Trophoblast cell (in vitro differentiated cells and primary cell): ENCODE results near the gene F13B.

Experiments
- DNase-seq, 2 donors: peaks; one replicate each; pipeline ENCODE4 v3.0.0-alpha.2; 2016
- H2AFZ ChIP-seq: 2 replicates; pipeline ENCODE4 v1.6.1; 2013; ENCODE audit warnings: low read length, moderate library complexity, mild to moderate bottlenecking; ENCODE audit not compliant: insufficient read depth, poor library complexity
- H2AK5ac ChIP-seq: 2 replicates; pipeline ENCODE4 v1.6.1; 2013; ENCODE audit warnings: mild to moderate bottlenecking, low read length
- H2BK120ac ChIP-seq: 2 replicates; pipeline ENCODE4 v1.6.1; 2013; ENCODE audit warnings: low read length, mild to moderate bottlenecking, moderate library complexity; ENCODE audit not compliant: insufficient read depth, poor library complexity
- H2BK12ac ChIP-seq: 2 replicates; pipeline ENCODE4 v1.6.1; 2013; ENCODE audit warnings: mild to moderate bottlenecking, low read length, moderate library complexity
- H2BK5ac ChIP-seq: 2 replicates; pipeline ENCODE4 v1.6.1; 2013; ENCODE audit warnings: low read length, low read depth, moderate library complexity, mild to moderate bottlenecking; ENCODE audit not compliant: poor library complexity
- H3K14ac ChIP-seq: 2 replicates; pipeline ENCODE4 v1.6.1; 2013; ENCODE audit warnings: mild to moderate bottlenecking, low read length
- H3K18ac ChIP-seq: 2 replicates; pipeline ENCODE4 v1.6.1; 2013; ENCODE audit warnings: mild to moderate bottlenecking, low read length
- H3K23ac ChIP-seq: 2 replicates; pipeline ENCODE4 v1.6.1; 2013; ENCODE audit warnings: low read length
- H3K27ac ChIP-seq: 2 replicates; pipeline ENCODE4 v1.5.1; 2013; ENCODE audit warnings: low read depth, mild to moderate bottlenecking, inconsistent platforms, low read length, moderate library complexity
- H3K27me3 ChIP-seq: 2 replicates; pipeline ENCODE4 v1.6.1; 2013; ENCODE audit warnings: inconsistent platforms, mild to moderate bottlenecking, low read length, moderate library complexity; ENCODE audit not compliant: insufficient read depth
- H3K36me3 ChIP-seq, 2 experiments: 1 replicate in 1 of 2; 2 replicates in 1 of 2; pipeline ENCODE4 v1.6.1; 2013; ENCODE audit warnings: low read length in 2 of 2, mild to moderate bottlenecking in 2 of 2, moderate library complexity in 1 of 2; ENCODE audit not compliant: insufficient read depth in 2 of 2, control insufficient read depth in 1 of 2
- H3K4ac ChIP-seq: 2 replicates; pipeline ENCODE4 v1.6.1; 2013; ENCODE audit warnings: low read depth, mild to moderate bottlenecking, low read length, moderate library complexity
- H3K4me1 ChIP-seq, 2 experiments: 1 replicate in 1 of 2; 2 replicates in 1 of 2; pipeline ENCODE4 v1.6.1; 2013; ENCODE audit warnings: low read length in 2 of 2, mild to moderate bottlenecking in 2 of 2, moderate library complexity in 1 of 2; ENCODE audit not compliant: insufficient read depth in 2 of 2, control insufficient read depth in 1 of 2
- H3K4me2 ChIP-seq: 2 replicates; pipeline ENCODE4 v1.6.1; 2013; ENCODE audit warnings: inconsistent platforms, mild to moderate bottlenecking, low read length, moderate library complexity
- H3K4me3 ChIP-seq: 2 replicates; pipeline ENCODE4 v1.5.1; 2013; ENCODE audit warnings: mild to moderate bottlenecking, low read depth, low read length, inconsistent platforms
- H3K79me1 ChIP-seq: one replicate; pipeline ENCODE4 v1.6.1; 2013; ENCODE audit warnings: low read length
- H3K79me2 ChIP-seq: 2 replicates; pipeline ENCODE4 v1.6.1; 2013; ENCODE audit warnings: low read length, mild to moderate bottlenecking; ENCODE audit not compliant: control insufficient read depth, insufficient read depth, poor library complexity
- H3K9ac ChIP-seq: 2 replicates; pipeline ENCODE4 v1.6.1; 2013; ENCODE audit warnings: mild to moderate bottlenecking, low read length
- H3K9me3 ChIP-seq: 2 replicates; pipeline ENCODE4 v1.6.1; 2013; ENCODE audit warnings: low read depth, mild to moderate bottlenecking, control low read depth, inconsistent platforms, low read length; ENCODE audit not compliant: insufficient read depth
- H4K12ac ChIP-seq: 2 replicates; pipeline ENCODE4 v1.6.1; 2013; ENCODE audit warnings: low read depth, mild to moderate bottlenecking, low read length, moderate library complexity
- H4K8ac ChIP-seq: 2 replicates; pipeline ENCODE4 v1.6.1; 2013; ENCODE audit warnings: low read depth, mild to moderate bottlenecking, low read length, moderate library complexity
- H4K91ac ChIP-seq: one replicate; pipeline ENCODE4 v1.6.1; 2013; ENCODE audit warnings: low read depth, mild to moderate bottlenecking, low read length, moderate library complexity
- WGBS: extraction: QIAGEN DNeasy Blood & Tissue Kit; methylation state at CpG from one replicate; pipeline ENCODE4 v1.1.7; 2013; ENCODE audit warnings: missing lambda C conversion rate; ENCODE audit not compliant: insufficient read length, insufficient coverage; ENCODE audit errors: extremely low coverage; 5-methylcytosine and 5-hydroxymethylcytosine counted together

The F13B gene

DNA sequence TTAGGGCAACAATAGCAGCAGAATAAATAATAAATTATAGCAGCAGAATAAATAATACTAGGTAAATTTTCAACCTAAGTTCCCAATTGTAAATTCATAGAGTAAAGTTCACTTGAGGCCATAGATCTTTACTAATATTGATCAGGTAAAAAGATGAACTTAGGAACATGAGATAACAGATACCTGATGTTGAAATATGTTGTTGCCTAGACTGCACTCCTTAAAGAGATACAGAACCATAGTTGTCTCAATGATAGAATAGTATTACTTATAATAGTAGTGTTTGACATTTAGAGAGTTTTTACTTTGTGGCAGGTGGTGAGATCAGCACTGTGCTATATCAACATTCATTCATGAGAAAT lies 378 bp upstream of the F13B start:
- no peaks in the 10 kb centered on the region for H3K27me3 ChIP-seq
- H3K4ac ChIP-seq, result no peak overlapping the region
- H2BK120ac ChIP-seq, result no peak overlapping the region
- H3K4me1 ChIP-seq, result no peaks in the 10 kb centered on the region
- H4K12ac ChIP-seq, result no peak overlapping the region
- DNase-seq, result no peak
- no peak overlapping the region for H4K8ac ChIP-seq
- H3K9ac ChIP-seq, result no peak overlapping the region
- no peak overlapping the region for H3K4me2 ChIP-seq
- H3K79me1 ChIP-seq, result no peaks in the 10 kb centered on the region
- H3K9me3 ChIP-seq, result no peaks in the 10 kb centered on the region
- no peak overlapping the region for H2BK12ac ChIP-seq
- no peak overlapping the region for H2AK5ac ChIP-seq
- H3K4me3 ChIP-seq, result no peak overlapping the region
- no peaks in the 10 kb centered on the region for H3K79me2 ChIP-seq
- no peak overlapping the region for H3K14ac ChIP-seq
- H3K36me3 ChIP-seq, result no peaks in the 10 kb centered on the region
- no peak overlapping the region for H4K91ac ChIP-seq
- H3K27ac ChIP-seq, result no peak overlapping the region
- H3K23ac ChIP-seq, result no peak overlapping the region
- H2AFZ ChIP-seq, result no peak overlapping the region
- no peak overlapping the region for H3K18ac ChIP-seq
- no peak overlapping the region for H2BK5ac ChIP-seq

DNA sequence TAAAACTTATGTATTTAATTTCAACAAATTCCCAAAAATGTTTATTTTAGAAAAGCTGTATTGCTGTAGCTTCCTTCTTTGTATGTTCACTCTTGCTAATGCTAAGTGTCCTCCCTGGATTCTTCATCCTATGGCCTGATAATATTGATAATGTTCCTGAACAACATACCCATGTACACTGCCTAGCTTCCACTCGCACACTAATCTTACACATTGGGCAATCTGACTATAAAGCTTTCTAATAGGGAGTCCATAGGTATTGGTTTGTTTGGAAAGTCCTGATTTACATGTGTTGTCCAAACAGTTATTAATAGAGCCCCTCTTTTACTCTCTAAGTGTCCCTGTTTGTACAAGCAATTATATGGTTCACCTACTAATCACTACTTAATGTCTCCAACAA lies 783 bp downstream of the F13B start:
- Histone ChIP-seq H3K9me3 (no peaks in the 10 kb centered on the region), H2AK5ac (no peak overlapping the region), H3K27me3 (no peaks in the 10 kb centered on the region), H3K23ac (no peak overlapping the region), H3K14ac (no peak overlapping the region), H2BK12ac (no peak overlapping the region), H4K12ac (no peak overlapping the region), H2AFZ (no peak overlapping the region), H3K18ac (no peak overlapping the region), H4K91ac (no peak overlapping the region), H3K9ac (no peak overlapping the region), H3K4me1 (no peaks in the 10 kb centered on the region), H2BK120ac (no peak overlapping the region), H3K79me1 (no peaks in the 10 kb centered on the region), H3K27ac (no peak overlapping the region), H4K8ac (no peak overlapping the region), H3K79me2 (no peaks in the 10 kb centered on the region), H3K4me3 (no peak overlapping the region), H3K4me2 (no peak overlapping the region), H2BK5ac (no peak overlapping the region), H3K36me3 (no peaks in the 10 kb centered on the region), H3K4ac (no peak overlapping the region)
- no CpG with 5 or more reads among the region's 1 CpG for WGBS
- no peak for DNase-seq

DNA sequence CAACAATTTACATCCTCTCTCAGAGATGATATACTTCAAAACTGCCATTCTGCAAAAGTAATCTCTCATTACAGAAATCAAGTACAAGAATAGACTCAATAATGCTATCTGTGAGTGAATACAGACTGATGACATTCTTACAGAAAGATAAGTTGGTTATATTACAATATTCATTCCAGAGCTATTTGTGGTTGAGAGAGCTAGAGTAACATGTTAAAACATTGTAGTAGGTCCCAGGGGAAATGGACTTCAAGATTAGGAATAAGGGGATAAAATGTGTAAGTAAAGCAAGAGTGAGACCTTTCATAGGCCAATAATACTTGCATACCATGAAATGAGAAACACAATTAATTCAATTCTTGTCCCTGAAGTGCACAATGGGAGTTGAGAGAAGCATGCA lies 1.5 kb downstream of the F13B start:
- H3K36me3 ChIP-seq, result no peaks in the 10 kb centered on the region
- H3K9me3 ChIP-seq, result no peaks in the 10 kb centered on the region
- no peak overlapping the region for H3K4me3 ChIP-seq
- no peak overlapping the region for H3K18ac ChIP-seq
- no peak overlapping the region for H3K27ac ChIP-seq
- DNase-seq, result peak in 1 of 2 donors; percentile 41
- no peaks in the 10 kb centered on the region for H3K4me1 ChIP-seq
- no peak overlapping the region for H2BK12ac ChIP-seq
- H2AK5ac ChIP-seq, result no peak overlapping the region
- H3K27me3 ChIP-seq, result no peaks in the 10 kb centered on the region
- H3K79me2 ChIP-seq, result no peaks in the 10 kb centered on the region
- no peak overlapping the region for H4K8ac ChIP-seq
- no peaks in the 10 kb centered on the region for H3K79me1 ChIP-seq
- no peak overlapping the region for H3K4me2 ChIP-seq
- no peak overlapping the region for H3K4ac ChIP-seq
- H2BK5ac ChIP-seq, result no peak overlapping the region
- H3K23ac ChIP-seq, result no peak overlapping the region
- no peak overlapping the region for H4K12ac ChIP-seq
- no peak overlapping the region for H2BK120ac ChIP-seq
- H2AFZ ChIP-seq, result no peak overlapping the region
- H3K14ac ChIP-seq, result no peak overlapping the region
- no peak overlapping the region for H3K9ac ChIP-seq
- no peak overlapping the region for H4K91ac ChIP-seq

DNA sequence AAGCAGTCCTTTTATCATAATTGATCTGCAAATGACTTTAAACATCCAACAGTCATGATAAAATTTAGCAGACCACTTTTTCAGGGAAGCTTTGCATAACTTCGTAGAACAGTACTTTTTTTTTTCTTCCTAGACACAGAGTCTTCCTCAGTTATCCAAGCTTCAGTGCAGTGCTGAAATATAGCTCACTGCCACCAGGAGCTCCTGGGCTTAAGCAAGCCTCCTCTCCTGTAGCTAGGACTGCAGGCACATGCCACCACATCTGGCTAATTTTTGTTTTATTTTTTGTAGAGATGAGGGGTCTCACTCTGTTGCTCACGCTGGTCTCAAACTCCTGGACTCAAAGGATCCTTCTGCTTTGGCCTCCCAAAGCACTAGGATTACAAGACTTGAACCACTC lies 3.8 kb downstream of the F13B start:
- no peaks in the 10 kb centered on the region for H3K27me3 ChIP-seq
- H2AFZ ChIP-seq, result no peak overlapping the region
- no peaks in the 10 kb centered on the region for H3K36me3 ChIP-seq
- no peak overlapping the region for H3K4me2 ChIP-seq
- no peak overlapping the region for H3K23ac ChIP-seq
- H3K18ac ChIP-seq, result no peak overlapping the region
- H3K79me1 ChIP-seq, result no peaks in the 10 kb centered on the region
- no peaks in the 10 kb centered on the region for H3K9me3 ChIP-seq
- no peak overlapping the region for H2BK12ac ChIP-seq
- no peak overlapping the region for H3K9ac ChIP-seq
- H3K27ac ChIP-seq, result no peak overlapping the region
- H3K4me3 ChIP-seq, result no peak overlapping the region
- no CpG with 5 or more reads among the region's 2 CpGs for WGBS
- no peak for DNase-seq
- H3K14ac ChIP-seq, result no peak overlapping the region
- H4K8ac ChIP-seq, result no peak overlapping the region
- no peak overlapping the region for H3K4ac ChIP-seq
- H2AK5ac ChIP-seq, result no peak overlapping the region
- no peak overlapping the region for H2BK120ac ChIP-seq
- no peaks in the 10 kb centered on the region for H3K79me2 ChIP-seq
- no peak overlapping the region for H4K91ac ChIP-seq
- no peaks in the 10 kb centered on the region for H3K4me1 ChIP-seq
- no peak overlapping the region for H4K12ac ChIP-seq
- H2BK5ac ChIP-seq, result no peak overlapping the region

DNA sequence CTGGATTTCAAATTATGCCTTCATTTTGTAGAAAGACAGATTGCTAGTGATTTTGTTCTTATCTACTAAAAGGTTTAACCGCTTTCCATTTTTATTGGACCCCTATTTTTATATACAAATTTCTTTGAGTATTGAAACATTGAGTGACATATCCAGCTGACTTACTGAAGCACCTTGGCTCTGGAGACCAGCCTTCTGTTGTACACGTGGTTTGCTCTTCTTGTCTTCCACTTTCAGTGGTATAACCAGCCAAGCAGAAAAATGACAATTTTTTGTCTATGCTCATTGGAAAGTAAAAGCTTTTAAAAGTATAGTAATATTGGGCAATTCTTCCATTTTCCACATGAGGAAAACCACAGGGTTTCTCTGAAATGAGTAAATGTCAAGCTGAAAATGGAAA lies 4.4 kb downstream of the F13B start:
- no peak overlapping the region for H3K4me3 ChIP-seq
- H4K91ac ChIP-seq, result no peak overlapping the region
- H4K12ac ChIP-seq, result no peak overlapping the region
- no peak overlapping the region for H3K23ac ChIP-seq
- no peaks in the 10 kb centered on the region for H3K27me3 ChIP-seq
- H3K18ac ChIP-seq, result no peak overlapping the region
- H2BK12ac ChIP-seq, result no peak overlapping the region
- no peak overlapping the region for H4K8ac ChIP-seq
- H2BK120ac ChIP-seq, result no peak overlapping the region
- H3K9me3 ChIP-seq, result no peaks in the 10 kb centered on the region
- no peak overlapping the region for H2BK5ac ChIP-seq
- H3K79me1 ChIP-seq, result no peaks in the 10 kb centered on the region
- no peaks in the 10 kb centered on the region for H3K4me1 ChIP-seq
- H2AFZ ChIP-seq, result no peak overlapping the region
- WGBS, result no CpG with 5 or more reads among the region's 2 CpGs
- H3K79me2 ChIP-seq, result no peaks in the 10 kb centered on the region
- no peak overlapping the region for H3K4me2 ChIP-seq
- H3K4ac ChIP-seq, result no peak overlapping the region
- H3K36me3 ChIP-seq, result no peaks in the 10 kb centered on the region
- H3K9ac ChIP-seq, result no peak overlapping the region
- no peak overlapping the region for H2AK5ac ChIP-seq
- no peak for DNase-seq
- H3K27ac ChIP-seq, result no peak overlapping the region
- H3K14ac ChIP-seq, result no peak overlapping the region
